ENCODE results near the gene ABL1. TPM values are rescaled to one million over a fixed set of nuclear protein-coding genes. Genes with fewer than 3 reads are reported as not detected.

ABL1 gene
- total and polyA plus RNA-seq, 4 donors: 23.3 to 60.0 (median 37.7) TPM

DNA sequence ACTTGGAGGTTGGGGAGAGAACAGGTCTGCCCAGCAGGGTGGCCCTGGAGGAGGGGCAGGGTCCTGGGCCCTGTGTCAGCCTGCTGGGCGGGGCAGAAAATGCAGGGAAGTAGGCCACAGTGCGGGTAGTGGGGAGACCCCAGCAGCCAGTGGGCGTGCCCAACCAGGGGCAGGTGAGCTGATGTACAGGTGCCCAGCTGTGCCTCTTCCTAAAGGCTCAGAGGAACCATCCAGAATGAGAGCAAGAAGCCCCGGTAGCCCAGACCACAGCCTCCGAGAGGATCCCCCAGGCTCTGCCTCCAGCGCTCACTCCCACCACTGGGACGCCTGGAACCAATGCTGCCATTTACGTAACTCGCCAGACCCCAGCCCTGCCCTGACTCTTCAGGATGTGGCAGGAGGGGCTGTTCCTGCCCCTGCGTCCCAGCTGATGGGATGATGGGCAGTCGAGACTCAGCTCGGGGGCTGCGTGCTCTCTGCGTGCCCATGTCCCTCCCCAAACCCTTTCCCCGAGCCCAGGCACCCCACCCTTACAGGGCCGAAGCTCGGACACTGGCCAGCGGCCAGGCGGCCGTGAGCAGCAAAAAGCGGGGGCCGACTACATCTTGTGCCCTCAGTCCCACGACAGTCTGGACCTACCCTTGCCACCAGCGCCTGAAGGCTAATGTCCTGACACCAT is 79.5 kb downstream of the ABL1 start:
- H3K9ac ChIP-seq (ENCODE audit: insufficient read depth in 1 of 2, low read length in 2 of 2): no peak overlapping the region
- peaks cover 0 to 23% (median 0%) of the 10 kb centered on the region in 3 donors for H3K27me3 ChIP-seq (ENCODE audit: control insufficient read depth in 3 of 3, insufficient read depth in 3 of 3, low read length in 2 of 3)
- DNase-seq (no peak), ATAC-seq (ENCODE audit: insufficient read depth, low FRiP score) (no peak)
- no peak overlapping the region for H3K4me3 ChIP-seq
- no peaks in the 10 kb centered on the region for H3K9me3 ChIP-seq (ENCODE audit: control insufficient read depth in 4 of 4, insufficient read depth in 3 of 4, low read length in 3 of 4)
- TF ChIP-seq, protein P1, sequence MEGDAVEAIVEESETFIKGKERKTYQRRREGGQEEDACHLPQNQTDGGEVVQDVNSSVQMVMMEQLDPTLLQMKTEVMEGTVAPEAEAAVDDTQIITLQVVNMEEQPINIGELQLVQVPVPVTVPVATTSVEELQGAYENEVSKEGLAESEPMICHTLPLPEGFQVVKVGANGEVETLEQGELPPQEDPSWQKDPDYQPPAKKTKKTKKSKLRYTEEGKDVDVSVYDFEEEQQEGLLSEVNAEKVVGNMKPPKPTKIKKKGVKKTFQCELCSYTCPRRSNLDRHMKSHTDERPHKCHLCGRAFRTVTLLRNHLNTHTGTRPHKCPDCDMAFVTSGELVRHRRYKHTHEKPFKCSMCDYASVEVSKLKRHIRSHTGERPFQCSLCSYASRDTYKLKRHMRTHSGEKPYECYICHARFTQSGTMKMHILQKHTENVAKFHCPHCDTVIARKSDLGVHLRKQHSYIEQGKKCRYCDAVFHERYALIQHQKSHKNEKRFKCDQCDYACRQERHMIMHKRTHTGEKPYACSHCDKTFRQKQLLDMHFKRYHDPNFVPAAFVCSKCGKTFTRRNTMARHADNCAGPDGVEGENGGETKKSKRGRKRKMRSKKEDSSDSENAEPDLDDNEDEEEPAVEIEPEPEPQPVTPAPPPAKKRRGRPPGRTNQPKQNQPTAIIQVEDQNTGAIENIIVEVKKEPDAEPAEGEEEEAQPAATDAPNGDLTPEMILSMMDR (IDR thresholded peaks at IDR 0.05; ENCODE audit: control extremely low read depth, extremely low read depth): no peak
- H3K36me3 ChIP-seq (ENCODE audit: control insufficient read depth in 4 of 4, insufficient read depth in 4 of 4, low read length in 4 of 4): no peaks in the 10 kb centered on the region
- no peak overlapping the region for H3K27ac ChIP-seq (ENCODE audit: low read depth in 1 of 2, low read length in 1 of 2)
- 70 to 83% methylated on average over 21 to 24 of the region's 24 CpGs for WGBS, 2 donors
- no peaks in the 10 kb centered on the region for H3K4me1 ChIP-seq (ENCODE audit: control insufficient read depth in 5 of 5, insufficient read depth in 5 of 5, low read length in 5 of 5)

- Histone ChIP-seq H3K9ac (ENCODE audit: insufficient read depth in 1 of 2, low read length in 2 of 2) (no peak overlapping the region), H3K36me3 (ENCODE audit: control insufficient read depth in 4 of 4, insufficient read depth in 4 of 4, low read length in 4 of 4) (no peaks in the 10 kb centered on the region), H3K4me1 (ENCODE audit: control insufficient read depth in 5 of 5, insufficient read depth in 5 of 5, low read length in 5 of 5) (no peaks in the 10 kb centered on the region), H3K27me3 (ENCODE audit: control insufficient read depth in 3 of 3, insufficient read depth in 3 of 3, low read length in 2 of 3) (peaks cover 0 to 23% (median 0%) of the 10 kb centered on the region in 3 donors), H3K4me3 (no peak overlapping the region), H3K9me3 (ENCODE audit: control insufficient read depth in 4 of 4, insufficient read depth in 3 of 4, low read length in 3 of 4) (no peaks in the 10 kb centered on the region), H3K27ac (ENCODE audit: low read depth in 1 of 2, low read length in 1 of 2) (no peak overlapping the region)
- TF ChIP-seq, protein P1 (IDR thresholded peaks at IDR 0.05; ENCODE audit: control extremely low read depth, extremely low read depth): no peak
- ATAC-seq (ENCODE audit: insufficient read depth, low FRiP score) (no peak), DNase-seq (no peak)
- WGBS, 2 donors: 84 to 89% methylated on average over 8 of the region's 8 CpGs
Observed at GRCh38 chr9:130915096-130915447, 80.0 kb downstream of the ABL1 start.

GRCh38 chr9:130917168-130917960 is 82.3 kb downstream of the ABL1 start:
- Histone ChIP-seq H3K9ac (ENCODE audit: insufficient read depth in 1 of 2, low read length in 2 of 2) (no peak overlapping the region), H3K4me3 (no peak overlapping the region), H3K27ac (ENCODE audit: low read depth in 1 of 2, low read length in 1 of 2) (no peak overlapping the region), H3K27me3 (ENCODE audit: control insufficient read depth in 3 of 3, insufficient read depth in 3 of 3, low read length in 2 of 3) (peaks cover 0 to 32% (median 0%) of the 10 kb centered on the region in 3 donors), H3K9me3 (ENCODE audit: control insufficient read depth in 4 of 4, insufficient read depth in 3 of 4, low read length in 3 of 4) (no peaks in the 10 kb centered on the region), H3K4me1 (ENCODE audit: control insufficient read depth in 5 of 5, insufficient read depth in 5 of 5, low read length in 5 of 5) (peaks cover 0 to 15% (median 0%) of the 10 kb centered on the region in 5 donors), H3K36me3 (ENCODE audit: control insufficient read depth in 4 of 4, insufficient read depth in 4 of 4, low read length in 4 of 4) (no peaks in the 10 kb centered on the region)
- TF ChIP-seq, protein P1 (IDR thresholded peaks at IDR 0.05; ENCODE audit: control extremely low read depth, extremely low read depth): no peak
- WGBS, 2 donors: 77 to 82% methylated on average over 33 to 34 of the region's 34 CpGs
- DNase-seq: no peak
- no peak for ATAC-seq (ENCODE audit: insufficient read depth, low FRiP score)

Measured in lung (tissue), 12 donors.